DOHH2 (cell line): Measurements from ENCODE around the gene LRRC46.

Experiments
- H3F3A ChIP-seq: fragments of 200-600 bp; sonication (generic), shearing (Covaris generic); 2 replicates; pipeline ENCODE4 v1.6.0; 2016; ENCODE audit warnings: antibody characterized with exemption, mild to moderate bottlenecking; ENCODE audit not compliant: control insufficient read depth, insufficient read depth
- H3K27ac ChIP-seq: fragments of 200-600 bp; sonication (generic); 2 replicates; pipeline ENCODE4 v1.5.1; 2014; ENCODE audit warnings: low read depth, mild to moderate bottlenecking, low read length, moderate library complexity
- H3K27me3 ChIP-seq: fragments of 200-600 bp; sonication (generic); 2 replicates; pipeline ENCODE4 v1.6.1; 2014; ENCODE audit warnings: mild to moderate bottlenecking, low read length, mixed read lengths; ENCODE audit not compliant: control insufficient read depth
- H3K36me3 ChIP-seq: fragments of 200-600 bp; sonication (generic); 2 replicates; pipeline ENCODE4 v1.6.1; 2014; ENCODE audit warnings: mild to moderate bottlenecking, low read length, moderate library complexity, mixed read lengths; ENCODE audit not compliant: control insufficient read depth
- H3K4me1 ChIP-seq: fragments of 200-600 bp; sonication (generic); 2 replicates; pipeline ENCODE4 v1.6.1; 2014; ENCODE audit warnings: mild to moderate bottlenecking, low read length, mixed read lengths; ENCODE audit not compliant: control insufficient read depth
- H3K4me2 ChIP-seq: fragments of 200-600 bp; sonication (generic); 2 replicates; pipeline ENCODE4 v1.6.0; 2014; ENCODE audit warnings: mild to moderate bottlenecking, low read length, moderate library complexity
- H3K4me3 ChIP-seq: fragments of 200-600 bp; sonication (generic); 2 replicates; pipeline ENCODE4 v1.5.1; 2014; ENCODE audit warnings: mild to moderate bottlenecking, low read length, mixed read lengths
- H3K79me2 ChIP-seq: fragments of 200-600 bp; sonication (generic); 2 replicates; pipeline ENCODE4 v1.6.1; 2014; ENCODE audit warnings: mild to moderate bottlenecking, low read length, mixed read lengths; ENCODE audit not compliant: control insufficient read depth
- H3K9me2 ChIP-seq: fragments of 200-600 bp; sonication (generic); replicated peaks from 2 replicates; pipeline ENCODE4 v1.6.1; 2014; ENCODE audit warnings: mild to moderate bottlenecking, low read length, mixed read lengths; ENCODE audit not compliant: control insufficient read depth
- H3K9me3 ChIP-seq: fragments of 200-600 bp; sonication (generic); 2 replicates; pipeline ENCODE4 v1.6.1; 2014; ENCODE audit warnings: antibody characterized with exemption, low read length, mixed read lengths; ENCODE audit not compliant: control insufficient read depth, insufficient read depth
- H4K20me1 ChIP-seq: fragments of 200-600 bp; sonication (generic); 2 replicates; pipeline ENCODE4 v1.6.0; 2014; ENCODE audit warnings: low read depth, mild to moderate bottlenecking, antibody characterized with exemption, low read length, moderate library complexity; ENCODE audit not compliant: control insufficient read depth, insufficient read depth
- CTCF ChIP-seq: fragments of 200-600 bp; sonication (generic); IDR thresholded peaks from one replicate; pipeline ENCODE4 v1.5.1; 2014; ENCODE audit warnings: antibody characterized with exemption, mild to moderate bottlenecking, low read depth, low read length; ENCODE audit not compliant: poor library complexity, severe bottlenecking
- EZH2phosphoT487 ChIP-seq: fragments of 200-600 bp; sonication (generic); IDR thresholded peaks from 2 replicates; pipeline ENCODE4 v1.6.1; 2017; ENCODE audit warnings: borderline replicate concordance, mild to moderate bottlenecking, antibody characterized with exemption, low read length, moderate library complexity, mixed read lengths

The LRRC46 gene

GRCh38 chr17:47821031-47821423 is 10.4 kb upstream of the LRRC46 start:
- H3K9me3 ChIP-seq, result no peaks in the 10 kb centered on the region

GRCh38 chr17:47821424-47822391 is 9.8 kb upstream of the LRRC46 start, which contains the start of gene OSBPL7:
Gene OSBPL7 (minus strand): TSS chr17:47821794. CDS start chr17:47820278, 1,516 bp downstream.
- no peak within 1 kb of the TSS for H3K27ac ChIP-seq
- no peaks in the 10 kb centered on the region for H3F3A ChIP-seq
- H3K27me3 ChIP-seq, result no peaks in the 10 kb centered on the region
- peak within 1 kb of the TSS; percentile 93 for H3K4me3 ChIP-seq
- peaks cover 29% of the 10 kb centered on the region for H3K36me3 ChIP-seq
- no peaks in the 10 kb centered on the region for H3K9me2 ChIP-seq
- H4K20me1 ChIP-seq, result no peaks in the 10 kb centered on the region
- TF ChIP-seq EZH2phosphoT487 (no peak), CTCF (peak; percentile 70)
- H3K79me2 ChIP-seq, result peaks cover 9% of the 10 kb centered on the region
- H3K4me1 ChIP-seq, result peaks cover 15% of the 10 kb centered on the region
- peak within 1 kb of the TSS; percentile 84 for H3K4me2 ChIP-seq
- no peaks in the 10 kb centered on the region for H3K9me3 ChIP-seq

More at GRCh38 chr17:47821031-47821423, 10.4 kb upstream of the LRRC46 start:
- peaks cover 15% of the 10 kb centered on the region for H3K4me1 ChIP-seq
- H3K36me3 ChIP-seq, result peaks cover 25% of the 10 kb centered on the region
- H3F3A ChIP-seq, result no peaks in the 10 kb centered on the region
- H4K20me1 ChIP-seq, result no peaks in the 10 kb centered on the region
- no peaks in the 10 kb centered on the region for H3K27me3 ChIP-seq
- TF ChIP-seq CTCF (no peak), EZH2phosphoT487 (no peak)
- peaks cover 9% of the 10 kb centered on the region for H3K79me2 ChIP-seq
- H3K9me2 ChIP-seq, result no peaks in the 10 kb centered on the region
- no peak overlapping the region for H3K27ac ChIP-seq
- H3K4me3 ChIP-seq, result peak overlapping the region; percentile 93
- peak overlapping the region; percentile 84 for H3K4me2 ChIP-seq

GRCh38 chr17:47822785-47823184 is 8.7 kb upstream of the LRRC46 start:
- Histone ChIP-seq H3K4me1 (peaks cover 15% of the 10 kb centered on the region), H3K27ac (no peak overlapping the region), H3K9me3 (no peaks in the 10 kb centered on the region), H3K4me2 (no peak overlapping the region), H3K79me2 (peaks cover 9% of the 10 kb centered on the region), H3K27me3 (no peaks in the 10 kb centered on the region), H3K9me2 (no peaks in the 10 kb centered on the region), H3F3A (no peaks in the 10 kb centered on the region), H3K4me3 (no peak overlapping the region), H4K20me1 (no peaks in the 10 kb centered on the region), H3K36me3 (peaks cover 36% of the 10 kb centered on the region)
- TF ChIP-seq EZH2phosphoT487 (no peak), CTCF (no peak)
